Globus pallidus (tissue), 1 donor: ENCODE data around the gene CACTIN.
"Not testable (repeated sequence)": the region's sequence is repeated elsewhere in the genome, so short reads cannot be mapped to it uniquely, and the experiment has no call there.

Experiments used
- DNase-seq: peaks from one replicate; pipeline ENCODE4 v3.0.0-alpha.2; 2015; ENCODE audit warnings: low spot score

The CACTIN gene

GRCh38 chr19:3586707-3587346 is 39.8 kb downstream of the CACTIN start:
- DNase-seq: no peak

- DNase-seq: no peak
These were observed 40.4 kb downstream of the CACTIN start for GRCh38 chr19:3586127-3586626.

DNA sequence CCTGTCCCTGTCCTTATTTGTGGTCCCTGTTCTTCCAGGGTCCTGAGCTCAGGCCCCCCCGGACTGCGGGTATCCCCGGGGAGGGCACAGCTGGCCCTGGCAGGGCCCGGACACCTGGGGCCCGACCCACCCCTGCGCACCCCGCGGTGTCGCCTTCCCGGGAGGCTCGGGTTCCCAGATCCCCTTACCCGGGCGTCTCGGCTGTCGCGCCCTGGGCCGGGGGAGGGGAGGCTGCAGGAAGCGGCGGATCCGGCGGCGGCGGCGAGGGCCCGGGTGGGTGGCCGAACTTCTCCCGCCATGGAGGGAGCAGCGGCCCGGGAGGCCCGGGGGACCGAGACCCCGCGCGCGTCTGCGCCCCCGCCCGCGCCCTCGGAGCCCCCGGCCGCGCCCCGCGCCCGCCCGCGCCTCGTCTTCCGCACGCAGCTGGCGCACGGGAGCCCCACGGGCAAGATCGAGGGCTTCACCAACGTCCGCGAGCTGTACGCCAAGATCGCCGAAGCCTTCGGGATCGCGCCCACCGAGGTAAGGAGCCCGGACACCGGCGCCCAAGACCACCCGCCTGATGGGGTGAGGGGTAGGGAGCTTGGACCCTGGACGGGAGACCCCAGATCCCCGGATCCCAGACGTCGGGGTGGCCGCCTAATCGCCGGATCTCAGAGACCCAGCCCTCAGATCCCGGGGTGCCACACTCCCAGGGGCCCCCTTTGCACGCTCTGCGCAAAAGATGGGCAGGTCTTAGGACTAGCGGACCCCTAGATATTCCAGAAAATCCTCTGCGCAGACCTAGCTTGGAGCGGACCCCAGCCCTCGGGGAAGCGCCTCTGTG is 41.1 kb downstream of the CACTIN start, which contains the start of gene GIPC3:
Gene GIPC3 (plus strand): TSS at position 178 of the 826 bp plus-strand sequence. CDS start 120 bp downstream, at position 298.
- no peak for DNase-seq

DNA sequence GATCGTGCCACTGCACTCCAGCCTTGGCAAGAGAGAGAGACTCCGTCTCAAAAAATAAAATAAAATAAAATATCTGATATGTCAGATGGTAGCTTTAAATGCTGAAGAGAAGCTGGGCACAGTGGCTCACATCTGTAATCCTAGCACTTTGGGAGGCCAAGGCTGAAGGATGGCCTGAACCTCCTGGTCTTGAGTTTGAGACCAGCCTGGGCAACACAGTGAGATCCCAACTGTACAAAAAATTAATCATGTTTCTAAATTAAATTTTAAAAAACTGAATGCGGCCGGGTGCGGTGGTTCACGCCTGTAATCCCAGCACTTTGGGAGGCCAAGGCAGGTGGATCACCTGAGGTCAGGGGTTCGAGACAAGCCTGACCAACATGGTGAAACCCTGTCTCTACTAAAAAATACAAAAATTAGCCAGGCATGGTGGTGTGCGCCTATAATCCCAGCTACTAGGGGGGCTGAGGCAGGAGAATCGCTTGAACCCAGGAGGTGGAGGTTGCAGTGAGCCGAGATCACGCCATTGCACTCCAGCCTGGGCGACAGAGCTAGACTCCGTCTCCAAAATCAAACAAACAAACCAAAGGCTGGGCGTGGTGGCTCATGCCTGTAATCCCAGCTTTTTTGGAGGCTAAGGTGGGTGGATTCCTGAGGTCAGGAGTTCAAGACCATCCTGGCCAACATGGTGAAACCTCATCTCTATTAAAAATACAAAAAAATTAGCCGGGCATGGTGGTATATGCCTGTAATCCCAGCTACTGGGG is 42.4 kb downstream of the CACTIN start:
- DNase-seq: not testable (repeated sequence)

DNA sequence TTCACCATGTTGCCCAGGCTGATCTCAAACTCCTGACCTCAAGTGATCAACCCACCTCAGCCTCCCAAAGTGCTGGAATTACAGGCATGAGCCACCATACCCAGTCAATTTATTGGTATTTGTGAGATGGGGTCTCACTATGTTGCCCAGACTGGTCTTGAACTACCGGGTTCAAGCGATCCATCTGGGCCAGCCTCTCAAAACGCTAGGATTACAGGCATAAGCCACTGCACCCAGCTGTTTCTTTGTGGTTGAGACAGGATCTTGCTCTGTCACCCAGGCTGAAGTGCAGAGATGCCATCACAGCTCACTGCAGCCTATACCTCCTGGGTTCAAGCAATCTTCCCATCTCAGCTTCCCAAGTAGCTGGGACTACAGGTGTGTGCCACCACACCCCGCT is 44.8 kb downstream of the CACTIN start:
- not testable (repeated sequence) for DNase-seq

DNA sequence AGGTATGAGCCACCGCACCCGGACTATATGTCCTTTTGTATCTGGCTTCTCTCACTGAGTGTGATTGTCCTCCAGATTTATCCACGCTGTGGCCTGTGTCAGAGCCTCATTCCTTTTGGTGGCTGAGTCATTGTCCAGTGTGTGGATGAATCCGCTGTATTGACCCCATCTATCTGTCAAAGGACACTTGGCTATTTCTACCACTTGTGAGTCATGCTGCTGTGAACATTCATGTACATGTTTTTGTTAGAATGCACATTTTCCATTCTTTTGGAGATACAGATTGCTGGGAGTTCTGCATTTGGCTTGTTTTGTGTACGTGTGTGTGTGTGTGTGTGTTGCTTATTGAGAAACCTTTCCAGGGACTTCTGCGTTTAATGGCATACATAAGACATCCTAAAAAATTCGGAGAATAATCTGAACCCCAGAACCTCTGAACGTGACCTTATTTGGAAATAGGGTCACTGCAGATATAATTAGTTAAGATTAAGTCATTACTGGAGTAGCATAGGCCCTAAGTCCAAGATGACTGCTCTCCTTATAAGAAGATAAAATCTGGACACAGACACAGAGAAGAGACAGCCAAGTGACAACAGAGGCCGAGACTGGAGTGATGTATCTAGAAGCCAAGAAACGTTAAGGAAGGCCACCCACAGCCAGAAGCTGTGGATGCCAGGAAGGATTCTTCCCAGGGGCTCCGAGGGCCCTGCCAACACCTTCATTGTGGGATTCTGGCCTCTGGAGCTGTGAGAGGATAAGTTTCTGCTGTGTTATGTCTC is 46.2 kb downstream of the CACTIN start:
- peak; percentile 30 for DNase-seq

DNA sequence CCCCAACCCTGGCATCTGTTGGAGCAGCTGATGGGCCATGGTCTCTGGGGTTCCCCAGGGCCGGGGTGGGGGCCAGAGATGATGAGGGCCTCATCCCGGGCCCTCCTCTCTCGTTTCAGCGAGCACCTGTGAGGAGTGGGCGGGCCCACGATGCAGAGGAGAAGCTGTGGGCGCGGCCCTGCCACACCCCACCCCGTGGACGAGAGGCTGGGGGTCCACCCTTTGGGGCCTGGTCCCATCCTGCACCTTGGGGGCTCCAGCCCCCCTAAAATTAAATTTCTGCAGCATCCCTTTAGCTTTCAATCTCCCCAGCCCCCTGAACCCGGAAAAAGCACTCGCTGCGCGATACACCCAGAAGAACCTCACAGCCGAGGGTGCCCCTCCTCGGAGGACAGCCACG is 48.2 kb downstream of the CACTIN start:
- no peak for DNase-seq

- DNase-seq: no peak
These were observed 48.8 kb downstream of the CACTIN start for GRCh38 chr19:3577723-3578344.

GRCh38 chr19:3576696-3577443 is 49.7 kb downstream of the CACTIN start:
- peak; percentile 48 for DNase-seq

GRCh38 chr19:3575949-3576673 is 50.5 kb downstream of the CACTIN start:
- DNase-seq: no peak

DNA sequence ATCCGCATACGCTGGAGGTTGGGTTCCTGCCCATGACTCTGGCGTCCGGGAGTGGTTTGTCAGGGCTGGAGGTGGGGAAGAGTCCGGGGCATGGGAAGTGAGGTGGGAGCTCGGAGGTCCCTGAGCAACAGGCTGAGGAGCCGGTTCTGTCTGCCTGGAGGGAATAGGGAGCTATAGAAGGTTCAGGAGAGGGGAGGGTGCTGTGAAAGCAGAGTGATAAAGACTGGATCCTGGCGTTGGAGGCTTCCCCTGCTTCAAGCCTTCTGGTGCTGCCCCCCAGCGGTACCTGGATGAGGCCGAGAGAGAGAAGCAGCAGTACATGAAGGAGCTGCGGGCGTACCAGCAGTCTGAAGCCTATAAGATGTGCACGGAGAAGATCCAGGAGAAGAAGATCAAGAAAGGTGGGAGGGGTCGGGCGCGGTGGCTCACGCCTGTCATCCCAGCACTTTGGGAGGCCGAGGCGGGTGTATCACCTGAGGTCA is 51.3 kb downstream of the CACTIN start:
- no peak for DNase-seq

- DNase-seq: peak; percentile 69
These were observed 52.5 kb downstream of the CACTIN start for GRCh38 chr19:3573858-3574637.

DNA sequence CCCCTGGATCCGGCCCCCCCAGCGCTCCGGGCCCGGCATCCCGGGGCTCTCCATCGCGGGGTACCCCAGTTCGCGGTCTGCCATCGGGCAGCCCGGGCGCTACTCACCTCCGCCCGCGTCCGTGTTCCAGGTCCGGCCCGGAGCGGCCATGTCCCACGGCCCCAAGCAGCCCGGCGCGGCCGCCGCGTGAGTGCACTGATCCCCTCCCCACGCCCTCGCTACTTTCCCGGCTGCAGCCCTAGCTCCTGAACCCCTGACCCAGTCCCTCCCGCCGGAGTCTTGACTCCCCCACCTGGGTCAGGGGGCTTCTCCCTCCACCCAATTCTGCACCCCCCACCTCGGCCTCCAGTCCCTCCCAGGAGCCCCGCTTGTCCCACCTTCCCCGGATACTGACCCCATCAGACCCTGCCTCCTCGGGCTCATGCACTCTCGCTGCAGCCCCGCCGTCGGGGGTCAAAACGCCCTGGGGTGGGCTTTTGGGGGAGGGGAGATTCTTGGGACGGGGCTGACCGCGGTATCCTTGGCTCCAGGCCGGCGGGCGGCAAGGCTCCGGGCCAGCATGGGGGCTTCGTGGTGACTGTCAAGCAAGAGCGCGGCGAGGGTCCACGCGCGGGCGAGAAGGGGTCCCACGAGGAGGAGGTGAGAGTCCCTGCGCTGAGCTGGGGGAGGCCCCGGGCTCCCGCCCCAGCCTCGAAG is 53.3 kb downstream of the CACTIN start:
- no peak for DNase-seq

DNA sequence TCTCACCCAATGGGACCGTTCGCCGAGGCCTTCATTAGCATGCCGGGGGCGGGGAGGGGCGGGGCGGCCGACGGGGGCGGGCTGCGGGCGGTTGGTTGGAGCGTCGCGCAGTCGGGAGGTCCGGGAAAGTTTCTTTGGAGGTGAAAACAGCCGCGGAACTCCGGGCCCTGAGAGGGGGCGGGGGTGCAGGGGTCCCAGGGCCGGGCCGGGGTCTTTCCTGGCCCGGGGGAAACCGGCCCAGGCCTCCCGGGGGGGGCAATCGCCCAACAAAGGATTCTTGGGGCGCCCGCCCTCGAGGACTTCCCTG is 53.8 kb downstream of the CACTIN start, which contains the start of gene HMG20B:
Gene HMG20B (plus strand): TSS at position 90 of the 307 bp plus-strand sequence. CDS start 366 bp downstream, outside the sequence.
- no peak for DNase-seq

GRCh38 chr19:3572132-3572854 is 54.3 kb downstream of the CACTIN start:
- peak; percentile 100 for DNase-seq

DNA sequence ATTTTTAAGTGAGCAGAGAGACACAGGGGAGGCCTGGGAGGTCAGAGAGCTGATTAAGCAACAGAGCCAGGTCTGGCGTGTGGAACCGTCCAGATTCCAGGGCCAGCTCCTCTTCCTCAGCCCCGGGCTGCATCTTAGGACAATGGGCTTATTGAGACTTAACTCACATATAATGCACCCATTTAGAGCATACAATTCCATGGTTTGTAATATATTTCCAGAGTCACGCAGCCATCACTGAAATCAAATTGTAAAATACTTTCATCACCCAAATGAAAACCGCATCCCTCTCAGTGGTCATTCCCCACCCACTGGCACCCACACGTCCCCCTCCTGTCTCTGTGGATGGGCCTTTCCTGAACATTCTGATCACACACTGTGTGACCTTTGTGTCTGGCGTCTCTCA is 56.0 kb downstream of the CACTIN start:
- DNase-seq: peak; percentile 89

DNA sequence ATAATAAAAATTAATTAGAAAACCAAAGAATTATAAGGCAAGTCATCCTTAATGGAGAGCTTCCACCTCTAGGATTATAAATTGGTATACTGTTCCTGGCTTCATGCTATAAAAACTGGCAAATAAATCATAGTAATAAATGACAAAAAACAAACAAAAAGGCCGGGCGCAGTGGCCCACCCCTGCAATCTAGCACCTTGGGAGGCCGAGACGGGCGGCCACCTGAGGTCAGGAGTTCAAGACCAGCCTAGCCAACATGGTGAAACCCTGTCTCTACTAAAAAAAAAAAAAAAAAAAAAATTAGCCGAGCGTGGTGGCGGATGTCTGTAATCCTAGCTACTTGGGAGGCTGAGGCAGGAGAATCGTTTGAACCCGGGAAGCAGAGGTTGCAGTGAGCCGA is 56.5 kb downstream of the CACTIN start:
- not testable (repeated sequence) for DNase-seq
